ENCODE measurements around the gene PRPF6. TPM values are rescaled to one million over a fixed set of nuclear protein-coding genes. Genes with fewer than 3 reads are reported as not detected.

The PRPF6 gene
- total and polyA plus RNA-seq, 2 of the 13 experiments (the other 11 are each of a cell fraction or from before 2014, with no cell fraction given) = 63.7 to 101 TPM

GRCh38 chr20:63973636-63974401 is 7.1 kb upstream of the PRPF6 start (continued):
- TF ChIP-seq NR2F2 (IDR thresholded peaks at IDR 0.05; ENCODE audit: borderline replicate concordance, low read depth) = peak; percentile 32; the same call in 1 of the 2 replicates
- TF ChIP-seq, protein P1, sequence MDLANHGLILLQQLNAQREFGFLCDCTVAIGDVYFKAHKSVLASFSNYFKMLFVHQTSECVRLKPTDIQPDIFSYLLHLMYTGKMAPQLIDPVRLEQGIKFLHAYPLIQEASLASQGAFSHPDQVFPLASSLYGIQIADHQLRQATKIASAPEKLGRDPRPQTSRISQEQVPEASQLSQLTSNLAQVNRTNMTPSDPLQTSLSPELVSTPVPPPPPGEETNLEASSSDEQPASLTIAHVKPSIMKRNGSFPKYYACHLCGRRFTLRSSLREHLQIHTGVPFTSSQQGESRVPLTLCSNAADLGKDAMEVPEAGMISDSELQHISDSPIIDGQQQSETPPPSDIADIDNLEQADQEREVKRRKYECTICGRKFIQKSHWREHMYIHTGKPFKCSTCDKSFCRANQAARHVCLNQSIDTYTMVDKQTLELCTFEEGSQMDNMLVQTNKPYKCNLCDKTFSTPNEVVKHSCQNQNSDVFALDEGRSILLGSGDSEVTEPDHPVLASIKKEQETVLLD (CRISPR knock-in tag; IDR thresholded peaks at IDR 0.05; ENCODE audit: low read depth) = no peak
- TF ChIP-seq, protein P2, sequence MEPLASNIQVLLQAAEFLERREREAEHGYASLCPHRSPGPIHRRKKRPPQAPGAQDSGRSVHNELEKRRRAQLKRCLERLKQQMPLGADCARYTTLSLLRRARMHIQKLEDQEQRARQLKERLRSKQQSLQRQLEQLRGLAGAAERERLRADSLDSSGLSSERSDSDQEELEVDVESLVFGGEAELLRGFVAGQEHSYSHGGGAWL (CRISPR knock-in tag; IDR thresholded peaks at IDR 0.05) = peak; percentile 89; the same call in 1 of the 2 replicates
- TF ChIP-seq ZNF282 (IDR thresholded peaks at IDR 0.05; ENCODE audit: partially characterized antibody) = no peak
- no peak for TF ChIP-seq FOXK2 (IDR thresholded peaks at IDR 0.05)
- TF ChIP-seq NFE2 (CRISPR knock-in tag; IDR thresholded peaks at IDR 0.05) = 0 out of 2 replicates have a peak, but pooled peaks have one; percentile 1
- TF ChIP-seq, protein P3, sequence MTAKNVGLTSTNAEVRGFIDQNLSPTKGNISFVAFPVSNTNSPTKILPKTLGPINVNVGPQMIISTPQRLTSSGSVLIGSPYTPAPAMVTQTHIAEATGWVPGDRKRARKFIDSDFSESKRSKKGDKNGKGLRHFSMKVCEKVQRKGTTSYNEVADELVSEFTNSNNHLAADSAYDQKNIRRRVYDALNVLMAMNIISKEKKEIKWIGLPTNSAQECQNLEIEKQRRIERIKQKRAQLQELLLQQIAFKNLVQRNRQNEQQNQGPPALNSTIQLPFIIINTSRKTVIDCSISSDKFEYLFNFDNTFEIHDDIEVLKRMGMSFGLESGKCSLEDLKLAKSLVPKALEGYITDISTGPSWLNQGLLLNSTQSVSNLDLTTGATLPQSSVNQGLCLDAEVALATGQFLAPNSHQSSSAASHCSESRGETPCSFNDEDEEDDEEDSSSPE (CRISPR knock-in tag; IDR thresholded peaks at IDR 0.05) = peak; percentile 82
- TF ChIP-seq ZNF121 (CRISPR knock-in tag; IDR thresholded peaks at IDR 0.05) = peak; percentile 79
- no peak; the same call in 1 of the 2 replicates for TF ChIP-seq MTF2 (CRISPR knock-in tag; IDR thresholded peaks at IDR 0.05; ENCODE audit: borderline replicate concordance)
- no peak for TF ChIP-seq CENPX (CRISPR knock-in tag; IDR thresholded peaks at IDR 0.05)
- TF ChIP-seq ARNT (IDR thresholded peaks at IDR 0.05) = no peak
- TF ChIP-seq ARNT2 (CRISPR knock-in tag; IDR thresholded peaks at IDR 0.05; ENCODE audit: low read depth) = peak; percentile 77; the same call in 1 of the 2 replicates
- peak; percentile 99 for TF ChIP-seq ZNF230 (CRISPR knock-in tag; IDR thresholded peaks at IDR 0.05)
- TF ChIP-seq AHR (CRISPR knock-in tag; IDR thresholded peaks at IDR 0.05) = peak; percentile 90
- TF ChIP-seq, protein P4, sequence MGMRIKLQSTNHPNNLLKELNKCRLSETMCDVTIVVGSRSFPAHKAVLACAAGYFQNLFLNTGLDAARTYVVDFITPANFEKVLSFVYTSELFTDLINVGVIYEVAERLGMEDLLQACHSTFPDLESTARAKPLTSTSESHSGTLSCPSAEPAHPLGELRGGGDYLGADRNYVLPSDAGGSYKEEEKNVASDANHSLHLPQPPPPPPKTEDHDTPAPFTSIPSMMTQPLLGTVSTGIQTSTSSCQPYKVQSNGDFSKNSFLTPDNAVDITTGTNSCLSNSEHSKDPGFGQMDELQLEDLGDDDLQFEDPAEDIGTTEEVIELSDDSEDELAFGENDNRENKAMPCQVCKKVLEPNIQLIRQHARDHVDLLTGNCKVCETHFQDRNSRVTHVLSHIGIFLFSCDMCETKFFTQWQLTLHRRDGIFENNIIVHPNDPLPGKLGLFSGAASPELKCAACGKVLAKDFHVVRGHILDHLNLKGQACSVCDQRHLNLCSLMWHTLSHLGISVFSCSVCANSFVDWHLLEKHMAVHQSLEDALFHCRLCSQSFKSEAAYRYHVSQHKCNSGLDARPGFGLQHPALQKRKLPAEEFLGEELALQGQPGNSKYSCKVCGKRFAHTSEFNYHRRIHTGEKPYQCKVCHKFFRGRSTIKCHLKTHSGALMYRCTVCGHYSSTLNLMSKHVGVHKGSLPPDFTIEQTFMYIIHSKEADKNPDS (CRISPR knock-in tag; IDR thresholded peaks at IDR 0.05) = 0 out of 2 replicates have a peak, but pooled peaks have one; percentile 30
- no peak for TF ChIP-seq ZBTB34 (CRISPR knock-in tag; IDR thresholded peaks at IDR 0.05)
- TF ChIP-seq, protein P5, sequence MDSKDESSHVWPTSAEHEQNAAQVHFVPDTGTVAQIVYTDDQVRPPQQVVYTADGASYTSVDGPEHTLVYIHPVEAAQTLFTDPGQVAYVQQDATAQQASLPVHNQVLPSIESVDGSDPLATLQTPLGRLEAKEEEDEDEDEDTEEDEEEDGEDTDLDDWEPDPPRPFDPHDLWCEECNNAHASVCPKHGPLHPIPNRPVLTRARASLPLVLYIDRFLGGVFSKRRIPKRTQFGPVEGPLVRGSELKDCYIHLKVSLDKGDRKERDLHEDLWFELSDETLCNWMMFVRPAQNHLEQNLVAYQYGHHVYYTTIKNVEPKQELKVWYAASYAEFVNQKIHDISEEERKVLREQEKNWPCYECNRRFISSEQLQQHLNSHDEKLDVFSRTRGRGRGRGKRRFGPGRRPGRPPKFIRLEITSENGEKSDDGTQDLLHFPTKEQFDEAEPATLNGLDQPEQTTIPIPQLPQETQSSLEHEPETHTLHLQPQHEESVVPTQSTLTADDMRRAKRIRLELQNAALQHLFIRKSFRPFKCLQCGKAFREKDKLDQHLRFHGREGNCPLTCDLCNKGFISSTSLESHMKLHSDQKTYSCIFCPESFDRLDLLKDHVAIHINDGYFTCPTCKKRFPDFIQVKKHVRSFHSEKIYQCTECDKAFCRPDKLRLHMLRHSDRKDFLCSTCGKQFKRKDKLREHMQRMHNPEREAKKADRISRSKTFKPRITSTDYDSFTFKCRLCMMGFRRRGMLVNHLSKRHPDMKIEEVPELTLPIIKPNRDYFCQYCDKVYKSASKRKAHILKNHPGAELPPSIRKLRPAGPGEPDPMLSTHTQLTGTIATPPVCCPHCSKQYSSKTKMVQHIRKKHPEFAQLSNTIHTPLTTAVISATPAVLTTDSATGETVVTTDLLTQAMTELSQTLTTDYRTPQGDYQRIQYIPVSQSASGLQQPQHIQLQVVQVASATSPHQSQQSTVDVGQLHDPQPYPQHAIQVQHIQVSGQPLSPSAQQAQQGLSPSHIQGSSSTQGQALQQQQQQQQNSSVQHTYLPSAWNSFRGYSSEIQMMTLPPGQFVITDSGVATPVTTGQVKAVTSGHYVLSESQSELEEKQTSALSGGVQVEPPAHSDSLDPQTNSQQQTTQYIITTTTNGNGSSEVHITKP (CRISPR knock-in tag; IDR thresholded peaks at IDR 0.05; ENCODE audit: low read depth) = no peak; the same call in 1 of the 2 replicates
- no peak for TF ChIP-seq HCFC1 (IDR thresholded peaks at IDR 0.05; ENCODE audit: low read depth, low read length)

Data from HepG2 (cell line).